Type B pancreatic cell (in vitro differentiated cells): ENCODE measurements around the gene CFAP299. TPM values are rescaled to one million over a fixed set of nuclear protein-coding genes. Genes with fewer than 3 reads are reported as not detected.

Experiments used
- DNase-seq: peaks from one replicate; pipeline ENCODE4 v3.0.0; 2021; ENCODE audit warnings: mixed read lengths; ENCODE audit not compliant: unreplicated experiment; ENCODE audit errors: extremely low spot score
- H3K27ac Mint-ChIP-seq: 2 replicates; pipeline ENCODE4 v1.8.0; 2021; ENCODE audit warnings: mild to moderate bottlenecking, mixed read lengths
- H3K27me3 Mint-ChIP-seq: 2 replicates; pipeline ENCODE4 v1.8.0; 2021; ENCODE audit warnings: mixed read lengths
- H3K36me3 Mint-ChIP-seq: 2 replicates; pipeline ENCODE4 v1.8.0; 2021; ENCODE audit warnings: mixed read lengths
- H3K4me1 Mint-ChIP-seq: one replicate; pipeline ENCODE4 v1.8.0; 2021; ENCODE audit warnings: mixed read lengths; ENCODE audit not compliant: unreplicated experiment
- H3K4me3 Mint-ChIP-seq: 2 replicates; pipeline ENCODE4 v1.8.0; 2021; ENCODE audit warnings: mild to moderate bottlenecking, mixed read lengths
- H3K9me3 Mint-ChIP-seq: 2 replicates; pipeline ENCODE4 v1.8.0; 2021; ENCODE audit warnings: mixed read lengths
- CTCF ChIP-seq: fragments of 200-600 bp; sonication (generic); conservative IDR thresholded peaks from 2 replicates; pipeline ENCODE4 v1.5.0; 2021; ENCODE audit warnings: antibody characterized with exemption, mild to moderate bottlenecking
- total RNA-seq: library from RNA; stranded (reverse); gene quantifications from 2 replicates; pipeline ENCODE4 v1.2.1, GENCODE V29; 2021; ENCODE audit warnings: low replicate concordance

CFAP299 gene
- total RNA-seq, 1 donor from 2014 or later = 1.1 TPM

GRCh38 chr4:80909938-80910337, 574.4 kb downstream of the CFAP299 start:
- H3K27me3 Mint-ChIP-seq = no peaks in the 10 kb centered on the region

GRCh38 chr4:80911458-80911857, 575.9 kb downstream of the CFAP299 start:
- Mint-ChIP-seq H3K27me3 (no peaks in the 10 kb centered on the region), H3K4me1 (no peaks in the 10 kb centered on the region), H3K4me3 (no peak overlapping the region), H3K36me3 (no peaks in the 10 kb centered on the region), H3K27ac (no peak overlapping the region), H3K9me3 (no peaks in the 10 kb centered on the region)
- no peak for DNase-seq
- no peak for TF ChIP-seq CTCF

More at GRCh38 chr4:80909938-80910337, 574.4 kb downstream of the CFAP299 start:
- no peaks in the 10 kb centered on the region for H3K9me3 Mint-ChIP-seq
- no peak overlapping the region for H3K4me3 Mint-ChIP-seq
- no peak for DNase-seq
- no peaks in the 10 kb centered on the region for H3K36me3 Mint-ChIP-seq
- no peak for TF ChIP-seq CTCF
- no peak overlapping the region for H3K27ac Mint-ChIP-seq
- H3K4me1 Mint-ChIP-seq = no peaks in the 10 kb centered on the region

DNA sequence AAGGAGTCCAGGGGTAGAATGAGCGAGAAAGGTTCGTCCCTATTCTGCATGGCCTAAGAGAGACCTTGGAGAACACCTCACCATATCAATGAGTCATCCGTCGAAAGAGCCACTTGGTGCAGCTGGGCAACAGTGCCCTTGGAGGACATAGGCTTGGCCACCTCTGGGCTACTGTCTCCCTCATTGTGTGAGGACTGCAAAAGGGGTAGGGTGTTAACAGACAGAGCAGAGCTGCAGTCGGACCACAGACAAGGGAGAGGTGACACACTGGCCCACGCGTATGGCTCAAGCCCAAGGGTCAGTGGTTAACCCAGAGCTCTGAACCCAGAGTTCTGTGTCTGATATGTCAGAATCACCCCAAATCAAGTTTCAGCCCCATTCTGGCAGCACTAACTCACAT, 576.8 kb downstream of the CFAP299 start:
- no peak overlapping the region for H3K27ac Mint-ChIP-seq
- H3K4me1 Mint-ChIP-seq = no peaks in the 10 kb centered on the region
- H3K9me3 Mint-ChIP-seq = no peaks in the 10 kb centered on the region
- H3K36me3 Mint-ChIP-seq = no peaks in the 10 kb centered on the region
- no peak overlapping the region for H3K4me3 Mint-ChIP-seq
- DNase-seq = no peak
- TF ChIP-seq CTCF = no peak
- no peaks in the 10 kb centered on the region for H3K27me3 Mint-ChIP-seq

- Mint-ChIP-seq H3K27ac (no peak overlapping the region), H3K27me3 (peaks cover 4% of the 10 kb centered on the region), H3K9me3 (no peaks in the 10 kb centered on the region), H3K36me3 (no peaks in the 10 kb centered on the region), H3K4me1 (no peaks in the 10 kb centered on the region), H3K4me3 (no peak overlapping the region)
- no peak for DNase-seq
- TF ChIP-seq CTCF = no peak
These were observed 577.9 kb downstream of the CFAP299 start for GRCh38 chr4:80913381-80913780.

DNA sequence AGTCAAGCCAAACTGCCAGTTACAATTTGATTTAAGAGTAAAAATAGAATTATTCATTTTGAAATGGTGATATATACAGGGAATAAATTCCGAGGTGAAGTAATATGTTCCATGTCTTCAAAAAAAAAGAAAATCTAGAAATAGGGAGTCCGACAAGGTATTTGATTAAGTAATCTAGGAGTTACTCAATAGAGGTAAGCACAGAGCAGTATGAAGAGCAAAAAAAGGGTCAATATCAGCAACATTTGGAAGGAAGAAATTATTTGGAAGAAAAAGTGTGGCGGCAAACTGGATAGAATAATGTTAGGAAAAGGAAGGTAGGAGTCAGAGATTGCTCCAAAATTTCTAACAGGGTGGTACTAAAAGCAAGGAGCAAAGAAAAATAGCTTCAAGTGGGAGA, 581.2 kb downstream of the CFAP299 start:
- TF ChIP-seq CTCF = no peak
- Mint-ChIP-seq H3K4me3 (no peak overlapping the region), H3K9me3 (no peaks in the 10 kb centered on the region), H3K4me1 (no peaks in the 10 kb centered on the region), H3K27me3 (peaks cover 4% of the 10 kb centered on the region), H3K27ac (no peak overlapping the region), H3K36me3 (no peaks in the 10 kb centered on the region)
- no peak for DNase-seq

DNA sequence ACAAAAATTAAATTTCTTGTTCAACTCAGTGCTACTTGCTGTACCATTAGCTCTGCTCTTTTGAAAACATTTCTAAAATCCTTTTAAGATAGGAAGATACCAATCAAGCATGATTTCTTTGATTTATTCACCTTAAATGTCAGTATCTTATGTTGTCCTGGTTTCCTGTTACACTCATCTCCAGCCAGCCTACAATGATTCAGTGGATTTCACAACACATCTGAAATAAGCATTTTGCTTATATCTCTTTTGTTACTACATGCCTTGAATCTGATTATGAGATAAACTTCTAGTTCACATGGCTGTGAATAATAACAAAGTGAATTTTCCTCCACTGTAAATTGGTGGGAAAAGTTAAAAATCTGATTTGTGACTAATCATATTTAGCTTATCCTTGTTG, 582.5 kb downstream of the CFAP299 start:
- Mint-ChIP-seq H3K27ac (no peak overlapping the region), H3K4me3 (no peak overlapping the region), H3K9me3 (no peaks in the 10 kb centered on the region), H3K27me3 (peaks cover 4% of the 10 kb centered on the region), H3K36me3 (no peaks in the 10 kb centered on the region), H3K4me1 (no peaks in the 10 kb centered on the region)
- DNase-seq = no peak
- no peak for TF ChIP-seq CTCF
